ENCODE data around the gene RSPO4.

- TF ChIP-seq CTCF (IDR thresholded peaks at IDR 0.05) (no peak), EP300 (IDR thresholded peaks at IDR 0.05) (no peak), POLR2A (IDR thresholded peaks at IDR 0.05) (no peak)
These were observed 10.5 kb upstream of the RSPO4 start for GRCh38 chr20:1012359-1013168.

Data from stomach (tissue), 4 donors.